ENCODE results near the gene SP3. TPM values are rescaled to one million over a fixed set of nuclear protein-coding genes. Genes with fewer than 3 reads are reported as not detected.

Gene SP3
- 10 to 100 TPM; 89.5 to 99.5 TPM for total RNA-seq

DNA sequence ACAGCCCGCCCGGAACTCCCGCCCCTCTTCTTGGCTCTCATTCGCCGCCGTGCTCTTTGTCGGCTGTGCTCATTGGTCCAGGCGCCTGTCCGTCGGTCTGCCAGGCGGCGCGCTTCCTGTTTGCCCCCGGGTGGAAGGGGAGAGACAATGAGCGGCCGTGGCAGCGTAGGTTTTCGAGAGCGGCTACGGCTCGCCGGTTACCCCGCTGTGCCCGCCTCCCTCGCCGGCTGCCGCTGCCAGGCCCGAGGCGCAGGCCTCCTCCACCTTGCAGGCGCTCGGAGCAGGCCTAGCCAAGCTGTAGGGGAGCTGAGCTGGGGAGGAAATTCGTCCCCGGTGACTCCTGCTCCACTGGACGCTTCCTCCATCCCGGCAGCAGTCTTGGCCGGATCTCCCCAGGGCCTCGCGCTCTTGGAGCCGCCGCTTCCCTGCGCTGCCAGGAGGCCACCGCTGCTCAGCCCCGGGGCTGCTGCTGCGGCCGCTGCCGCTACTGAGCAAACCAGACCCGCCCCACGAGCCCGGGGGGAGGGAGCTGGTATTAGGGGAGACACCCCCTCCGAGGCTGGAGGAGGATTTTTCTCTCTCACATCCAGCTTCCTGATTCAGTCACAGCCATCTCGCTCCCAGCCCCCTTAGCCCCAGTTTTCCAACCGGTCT lies at the start of gene SP3:
SP3 (minus strand) TSS at position 2 of the 654 bp plus-strand sequence. CDS start 202 bp downstream, outside the sequence.
- Mint-ChIP-seq H3K4me1 (ENCODE audit: low read depth in 2 of 2) (peaks cover 25 to 34% of the 10 kb centered on the region in 2 donors), H3K36me3 (peaks cover 15% of the 10 kb centered on the region), H3K27me3 (no peaks in the 10 kb centered on the region), H3K27ac (peak within 1 kb of the TSS; percentile 98 to 99), H3K4me3 (peak within 1 kb of the TSS; percentile 95), H3K9me3 (no peaks in the 10 kb centered on the region)
- peak; percentile 84 to 89 for ATAC-seq
- peak; percentile 98 for DNase-seq (ENCODE audit: low spot score)

DNA sequence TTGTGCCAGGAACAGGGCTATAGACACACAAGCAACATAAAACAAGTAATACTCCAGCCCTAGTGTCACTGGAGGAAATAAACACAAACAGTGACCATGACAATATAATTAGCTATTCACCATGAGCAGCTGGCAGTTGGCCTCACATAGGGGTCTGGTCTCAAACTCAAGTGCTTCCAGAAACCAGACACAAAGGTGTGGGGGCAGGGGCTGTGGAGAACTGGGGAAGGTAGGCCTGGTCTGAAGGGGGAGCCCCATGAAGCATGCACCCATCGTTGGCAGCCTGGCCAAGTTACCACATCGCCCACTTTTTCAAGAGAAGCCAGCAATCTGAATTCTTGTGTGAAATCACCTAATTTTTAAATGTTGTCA lies 49.5 kb upstream of the SP3 start:
- H3K4me1 Mint-ChIP-seq (ENCODE audit: low read depth in 2 of 2): peaks cover 8 to 12% of the 10 kb centered on the region in 2 donors
- H3K4me3 Mint-ChIP-seq: no peak overlapping the region
- ATAC-seq: no peak

DNA sequence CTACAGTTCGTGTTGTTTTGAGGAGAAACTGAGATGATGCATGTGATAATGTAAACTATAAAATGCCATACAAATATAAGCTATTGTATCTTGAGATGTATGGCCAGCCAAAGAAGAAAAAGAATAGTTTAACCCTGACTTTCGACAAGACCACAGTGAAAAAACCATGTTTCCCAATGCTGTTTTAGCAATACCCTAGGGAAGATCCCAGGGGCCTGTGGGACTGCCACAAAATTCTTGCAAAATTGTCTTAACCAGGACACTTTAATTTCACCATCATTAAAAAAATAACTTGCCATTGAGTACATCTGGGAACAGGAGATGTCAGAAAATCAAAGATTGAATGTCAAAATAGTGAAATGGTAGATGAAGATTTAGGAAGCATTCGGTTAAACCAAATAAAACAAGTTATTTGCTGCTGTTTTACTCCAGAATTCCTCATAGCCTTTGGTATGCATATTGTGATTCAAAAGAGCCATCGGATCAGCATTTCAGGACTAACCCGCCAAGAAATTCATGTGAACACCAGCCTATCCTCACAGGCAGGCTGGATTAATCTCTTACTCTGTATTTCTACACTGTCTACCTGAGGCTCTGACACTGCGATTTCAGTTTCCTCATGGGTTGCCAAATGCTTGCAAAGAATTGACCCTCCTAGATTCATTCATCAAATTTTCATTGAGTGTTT lies 49.0 kb upstream of the SP3 start:
- H3K4me1 Mint-ChIP-seq (ENCODE audit: low read depth in 2 of 2): peaks cover 8 to 12% of the 10 kb centered on the region in 2 donors
- peak overlapping the region; percentile 47 to 76 for H3K27ac Mint-ChIP-seq
- H3K9me3 Mint-ChIP-seq: no peaks in the 10 kb centered on the region
- H3K27me3 Mint-ChIP-seq: peaks cover 0 to 5% of the 10 kb centered on the region in 2 donors
- DNase-seq (ENCODE audit: low spot score): no peak
- H3K36me3 Mint-ChIP-seq: no peaks in the 10 kb centered on the region
- peak overlapping the region; percentile 71 for H3K4me3 Mint-ChIP-seq
- no peak for ATAC-seq

More for the DNA sequence above, 49.5 kb upstream of the SP3 start:
- no peaks in the 10 kb centered on the region for H3K36me3 Mint-ChIP-seq
- no peak for DNase-seq (ENCODE audit: low spot score)
- H3K27ac Mint-ChIP-seq: no peak overlapping the region
- peaks cover 0 to 5% of the 10 kb centered on the region in 2 donors for H3K27me3 Mint-ChIP-seq
- no peaks in the 10 kb centered on the region for H3K9me3 Mint-ChIP-seq

DNA sequence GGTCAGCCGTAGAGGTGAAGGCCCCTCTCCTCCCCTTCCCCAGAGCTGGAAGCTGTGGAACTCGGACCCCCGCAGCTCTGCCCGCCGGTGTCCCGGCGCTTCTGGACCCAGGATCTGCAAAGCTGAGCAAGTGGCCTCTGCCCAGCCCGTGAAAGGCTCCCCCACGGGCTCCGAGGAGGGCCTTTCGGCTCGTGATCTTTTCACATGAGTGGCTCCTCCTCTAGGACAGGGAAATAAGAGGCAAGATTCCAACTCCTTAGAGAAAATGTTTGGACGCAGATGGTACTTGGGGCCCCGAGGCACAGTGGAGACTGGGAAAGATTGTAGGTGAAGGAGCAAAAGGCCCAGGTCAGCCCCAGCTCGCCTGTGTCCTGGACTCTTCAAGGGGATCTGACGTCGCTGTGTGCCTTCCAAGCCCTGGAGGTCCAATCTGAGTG lies 48.2 kb upstream of the SP3 start:
- H3K9me3 Mint-ChIP-seq: no peaks in the 10 kb centered on the region
- H3K27me3 Mint-ChIP-seq: peaks cover 0 to under 1% of the 10 kb centered on the region in 2 donors
- H3K36me3 Mint-ChIP-seq: no peaks in the 10 kb centered on the region
- ATAC-seq (no peak), DNase-seq (ENCODE audit: low spot score) (no peak)
- H3K4me3 Mint-ChIP-seq: peak overlapping the region; percentile 71
- peak overlapping the region; percentile 47 to 76 for H3K27ac Mint-ChIP-seq
- H3K4me1 Mint-ChIP-seq (ENCODE audit: low read depth in 2 of 2): peaks cover 8 to 12% of the 10 kb centered on the region in 2 donors

DNA sequence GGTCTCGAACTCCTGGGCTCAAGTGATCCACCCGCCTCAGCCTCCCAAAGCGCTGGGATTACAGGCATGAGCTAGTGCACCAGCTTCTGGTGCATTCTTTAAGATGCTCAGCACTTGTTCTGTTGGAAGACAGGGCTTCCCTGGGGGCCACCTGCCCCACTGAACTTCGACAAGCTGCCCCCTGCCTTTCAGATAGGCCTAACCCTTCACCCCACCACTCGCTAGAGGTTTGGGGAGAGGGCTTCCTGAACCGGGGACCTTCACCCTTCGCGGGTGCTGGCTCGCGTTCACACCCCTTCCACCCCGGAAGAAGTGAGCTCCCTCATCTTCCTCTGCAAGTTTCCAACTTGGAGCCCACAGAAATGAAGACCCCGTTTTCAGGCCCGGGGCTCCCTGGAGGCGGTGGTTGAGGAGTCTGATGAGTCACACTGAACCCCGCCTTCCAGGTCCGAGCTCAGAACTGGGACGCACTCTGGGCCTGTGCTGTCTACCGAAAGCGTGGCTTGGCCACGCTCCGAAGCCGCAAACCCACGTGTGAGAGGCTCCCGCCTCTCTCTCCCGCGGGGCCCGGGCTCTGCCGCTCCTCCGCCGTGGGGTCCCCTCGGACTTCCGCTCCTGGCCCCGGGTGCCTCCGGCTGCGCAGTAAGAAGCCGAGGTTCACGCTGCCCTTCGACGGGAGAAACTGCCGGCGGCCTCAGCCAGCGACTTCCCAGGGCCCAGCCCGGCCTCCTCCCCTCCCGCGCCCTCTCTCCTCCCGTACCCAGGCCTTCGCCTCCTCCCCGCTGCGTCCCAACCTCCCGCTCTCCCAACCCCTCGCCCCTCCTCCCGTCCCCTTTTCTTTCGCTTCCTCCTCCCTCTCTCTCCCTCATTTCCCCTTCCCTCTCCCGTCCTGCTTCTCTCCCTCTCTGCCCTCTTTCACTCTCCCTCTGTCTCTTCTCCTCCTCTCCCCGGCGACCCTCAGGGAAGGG lies 47.5 kb upstream of the SP3 start:
- peak; percentile 63 for DNase-seq (ENCODE audit: low spot score)

DNA sequence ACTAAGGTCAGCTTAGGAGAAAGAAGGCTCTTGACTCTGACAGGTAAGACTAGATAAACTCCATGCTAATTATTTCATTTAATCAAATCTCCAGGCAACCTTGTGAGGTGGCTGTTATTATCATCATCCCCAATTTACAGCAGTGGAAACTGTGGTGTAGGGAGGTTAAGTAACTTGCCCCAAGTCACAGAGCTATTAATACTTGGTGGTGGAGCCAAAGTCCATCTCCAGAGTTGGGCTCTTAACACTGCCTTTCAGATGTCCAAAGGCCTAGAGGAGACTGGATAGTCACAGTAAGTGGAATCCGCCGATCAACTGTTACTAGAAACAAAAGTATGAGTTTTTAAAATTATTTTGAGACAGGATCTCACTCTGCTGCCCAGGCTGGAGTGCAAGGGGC lies 46.6 kb upstream of the SP3 start:
- DNase-seq (ENCODE audit: low spot score) (no peak), ATAC-seq (no peak)
- H3K4me1 Mint-ChIP-seq (ENCODE audit: low read depth in 2 of 2): peaks cover 8 to 15% of the 10 kb centered on the region in 2 donors
- H3K4me3 Mint-ChIP-seq: peak overlapping the region; percentile 21
- H3K36me3 Mint-ChIP-seq: no peaks in the 10 kb centered on the region
- no peaks in the 10 kb centered on the region for H3K27me3 Mint-ChIP-seq
- peak overlapping the region in 1 of 2 donors; percentile 46 for H3K27ac Mint-ChIP-seq
- H3K9me3 Mint-ChIP-seq: no peaks in the 10 kb centered on the region

More for the DNA sequence above, 47.5 kb upstream of the SP3 start:
- Mint-ChIP-seq H3K27me3 (no peaks in the 10 kb centered on the region), H3K36me3 (no peaks in the 10 kb centered on the region), H3K4me1 (ENCODE audit: low read depth in 2 of 2) (peaks cover 8 to 12% of the 10 kb centered on the region in 2 donors), H3K9me3 (no peaks in the 10 kb centered on the region), H3K27ac (peak overlapping the region; percentile 47 to 76), H3K4me3 (peak overlapping the region; percentile 71)
- peak; percentile 88 to 89 for ATAC-seq

DNA sequence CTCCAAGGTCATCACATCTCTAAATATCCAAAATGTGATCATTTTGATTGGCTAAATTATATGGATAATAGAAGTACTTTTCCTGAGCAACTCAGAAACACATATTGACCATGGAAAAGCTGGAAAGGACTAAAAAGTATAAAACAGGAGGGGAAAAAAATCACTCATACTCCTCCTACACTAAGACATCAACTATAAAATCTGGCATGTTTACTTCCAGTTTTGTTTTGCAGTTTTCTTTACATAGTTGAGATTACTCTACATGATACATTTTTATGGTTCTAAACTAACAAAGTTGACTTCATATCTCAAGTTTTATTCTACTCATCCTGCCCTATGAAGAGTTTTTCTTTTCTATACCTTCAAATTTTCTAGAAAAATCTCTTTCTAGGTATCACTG lies 46.0 kb upstream of the SP3 start:
- DNase-seq (ENCODE audit: low spot score): no peak
- Mint-ChIP-seq H3K4me1 (ENCODE audit: low read depth in 2 of 2) (peaks cover 8 to 15% of the 10 kb centered on the region in 2 donors), H3K36me3 (no peaks in the 10 kb centered on the region), H3K27me3 (no peaks in the 10 kb centered on the region), H3K4me3 (peak overlapping the region; percentile 21), H3K9me3 (no peaks in the 10 kb centered on the region), H3K27ac (peak overlapping the region in 1 of 2 donors; percentile 46)
- ATAC-seq: no peak

DNA sequence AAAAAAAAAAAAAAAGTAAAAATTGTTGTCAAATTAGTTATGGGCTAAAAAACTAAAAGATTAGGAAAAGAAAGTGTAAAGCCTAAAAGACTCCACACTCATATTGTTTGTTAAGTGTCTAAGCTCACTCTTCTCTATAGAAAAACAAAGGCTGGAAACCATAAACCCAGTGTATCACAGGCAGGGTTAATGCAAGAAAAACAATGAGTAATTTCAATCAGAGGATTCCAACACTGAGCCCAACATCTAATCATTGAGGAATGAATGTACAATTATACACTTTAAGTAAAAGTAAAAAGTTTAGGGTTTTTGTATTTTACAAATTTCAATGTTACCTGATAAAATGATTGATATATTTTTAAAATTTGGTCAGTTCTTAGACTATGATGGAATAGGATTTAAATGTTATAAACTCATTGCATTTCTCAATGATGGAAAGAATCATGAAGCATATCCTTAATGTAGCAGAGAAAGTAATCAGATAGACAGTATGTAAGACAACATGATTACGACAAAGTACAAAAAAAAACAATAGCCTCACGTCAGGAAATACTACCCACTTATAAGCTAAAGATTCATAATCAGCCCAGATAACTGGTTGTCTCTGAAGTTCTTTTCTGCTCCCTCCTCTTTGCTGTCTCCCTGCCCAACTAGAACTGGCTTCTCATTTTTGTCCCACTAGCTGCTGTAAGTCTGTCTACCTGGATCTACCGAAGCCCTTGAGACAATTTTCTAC lies 44.5 kb upstream of the SP3 start:
- Mint-ChIP-seq H3K4me1 (ENCODE audit: low read depth in 2 of 2) (peaks cover 12 to 15% of the 10 kb centered on the region in 2 donors), H3K36me3 (no peaks in the 10 kb centered on the region), H3K9me3 (no peaks in the 10 kb centered on the region), H3K4me3 (no peak overlapping the region), H3K27ac (no peak overlapping the region), H3K27me3 (peaks cover 0 to 2% of the 10 kb centered on the region in 2 donors)
- ATAC-seq (no peak), DNase-seq (ENCODE audit: low spot score) (no peak)

DNA sequence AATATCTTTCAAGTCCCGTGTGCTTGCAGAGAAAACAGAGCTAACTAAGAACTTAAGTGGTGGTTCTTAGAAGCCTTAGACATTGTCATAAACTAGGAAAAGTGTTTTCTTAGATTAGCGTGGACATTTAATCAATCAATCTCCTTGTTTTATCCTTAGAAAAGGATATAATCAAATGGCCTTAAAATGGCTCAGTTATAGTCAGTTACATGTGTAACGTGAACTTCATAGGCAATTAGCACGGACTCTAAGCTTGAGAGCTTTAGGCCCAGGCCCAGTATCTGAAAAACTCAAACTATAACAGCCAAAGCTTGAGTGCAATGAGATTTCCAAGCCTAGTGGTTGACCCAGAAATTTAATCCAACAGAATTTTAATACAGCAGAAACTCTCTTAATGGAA lies 43.5 kb upstream of the SP3 start:
- H3K9me3 Mint-ChIP-seq: no peaks in the 10 kb centered on the region
- no peak for ATAC-seq

DNA sequence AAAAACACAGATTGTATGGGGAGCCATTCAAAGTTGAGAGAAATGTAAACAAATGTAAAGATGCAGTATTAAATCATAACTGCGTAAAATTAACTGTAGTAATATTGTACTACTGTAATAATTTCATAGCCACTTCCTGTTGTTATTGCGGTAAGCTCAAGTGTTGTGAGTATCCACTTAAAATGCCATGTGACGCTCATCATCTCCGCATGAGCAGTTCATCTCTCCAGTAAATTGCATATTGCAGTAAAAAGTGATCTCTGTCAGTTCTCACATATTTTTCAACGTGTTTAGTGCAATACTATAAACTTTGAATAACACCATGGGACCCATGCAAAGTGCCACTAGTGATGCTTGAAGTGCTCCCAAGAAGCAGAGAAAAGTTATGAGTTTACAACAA lies 41.8 kb upstream of the SP3 start:
- no peak for ATAC-seq
- Mint-ChIP-seq H3K4me1 (ENCODE audit: low read depth in 2 of 2) (peaks cover 3 to 4% of the 10 kb centered on the region in 2 donors), H3K36me3 (no peaks in the 10 kb centered on the region)

More for the DNA sequence above, 43.5 kb upstream of the SP3 start:
- H3K4me3 Mint-ChIP-seq: no peak overlapping the region
- no peaks in the 10 kb centered on the region for H3K36me3 Mint-ChIP-seq
- no peak for DNase-seq (ENCODE audit: low spot score)
- H3K27me3 Mint-ChIP-seq: peaks cover 0 to 2% of the 10 kb centered on the region in 2 donors
- no peak overlapping the region for H3K27ac Mint-ChIP-seq
- H3K4me1 Mint-ChIP-seq (ENCODE audit: low read depth in 2 of 2): peaks cover 12 to 14% of the 10 kb centered on the region in 2 donors

DNA sequence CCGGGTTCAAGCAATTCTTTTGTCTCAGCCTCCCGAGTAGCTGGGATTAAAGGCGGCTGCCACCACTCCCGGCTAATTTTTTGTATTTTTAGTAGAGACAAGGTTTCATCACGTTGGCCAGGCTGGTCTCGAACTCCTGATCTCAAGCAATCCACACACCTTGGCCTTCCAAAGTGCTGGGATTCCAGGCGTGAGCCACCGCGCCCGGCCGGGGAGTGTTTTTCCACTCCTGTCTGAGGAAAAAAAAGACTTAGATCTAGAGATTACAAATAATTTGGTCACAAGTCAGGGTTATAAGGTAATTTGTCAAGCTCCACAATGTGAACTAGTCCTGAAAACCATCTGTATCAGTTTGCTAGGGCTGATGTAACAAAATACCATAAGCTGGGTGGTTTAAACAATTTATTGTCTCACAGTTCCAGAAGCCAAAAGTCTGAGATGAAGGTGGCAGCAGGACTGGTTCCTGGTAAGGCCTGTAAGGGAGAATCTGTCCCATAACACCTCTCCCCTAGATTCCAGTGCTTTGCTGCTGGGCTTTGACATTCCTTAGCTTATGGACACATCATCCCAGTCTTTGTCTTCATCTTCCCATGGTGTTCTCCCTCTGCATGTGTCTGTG lies 40.7 kb upstream of the SP3 start:
- Mint-ChIP-seq H3K27ac (no peak overlapping the region), H3K27me3 (peaks cover 0 to 4% of the 10 kb centered on the region in 2 donors), H3K9me3 (no peaks in the 10 kb centered on the region), H3K4me1 (ENCODE audit: low read depth in 2 of 2) (peaks cover 3 to 4% of the 10 kb centered on the region in 2 donors), H3K36me3 (no peaks in the 10 kb centered on the region), H3K4me3 (no peak overlapping the region)
- no peak for ATAC-seq
- DNase-seq (ENCODE audit: low spot score): no peak

More for the DNA sequence above, 41.8 kb upstream of the SP3 start:
- Mint-ChIP-seq H3K4me3 (no peak overlapping the region), H3K9me3 (no peaks in the 10 kb centered on the region), H3K27ac (no peak overlapping the region), H3K27me3 (peaks cover 0 to 4% of the 10 kb centered on the region in 2 donors)
- DNase-seq (ENCODE audit: low spot score): no peak

DNA sequence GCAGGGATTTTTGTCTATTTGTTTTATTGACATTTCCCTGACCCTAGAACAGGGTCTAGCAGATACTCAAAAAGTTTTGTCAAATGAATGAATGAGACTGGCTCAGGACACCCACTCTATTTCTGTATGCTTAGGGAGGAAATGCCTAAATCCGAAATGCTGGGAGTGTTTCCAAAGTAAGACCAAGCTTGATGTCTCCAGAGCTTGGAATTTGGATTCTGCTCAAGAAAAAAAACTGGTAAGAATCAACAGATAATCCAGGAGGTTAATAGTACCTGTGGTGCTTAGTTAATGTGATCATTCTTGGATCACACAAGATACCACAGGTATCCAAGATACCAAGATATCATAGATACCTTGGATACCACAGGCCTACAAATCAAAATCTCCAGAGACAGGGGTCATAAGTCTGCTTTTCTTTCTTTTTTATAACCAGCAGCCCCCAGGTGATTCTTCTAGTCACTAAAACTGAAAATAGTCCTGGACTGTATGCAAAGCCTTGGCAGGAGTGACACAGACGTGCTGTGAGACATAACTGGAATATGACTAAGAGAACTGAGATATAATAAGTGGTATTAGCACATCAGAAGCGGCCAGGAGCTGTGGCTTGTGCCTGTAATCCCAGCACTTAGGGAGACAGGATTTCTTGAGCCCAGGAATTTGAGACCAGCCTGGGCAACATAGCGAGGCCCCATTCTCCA lies 39.9 kb upstream of the SP3 start:
- Mint-ChIP-seq H3K27me3 (peaks cover 0 to 4% of the 10 kb centered on the region in 2 donors), H3K4me1 (ENCODE audit: low read depth in 2 of 2) (peaks cover 3 to 4% of the 10 kb centered on the region in 2 donors), H3K27ac (no peak overlapping the region), H3K9me3 (no peaks in the 10 kb centered on the region), H3K36me3 (no peaks in the 10 kb centered on the region), H3K4me3 (no peak overlapping the region)
- no peak for DNase-seq (ENCODE audit: low spot score)
- peak in 1 of 2 donors; percentile 61 for ATAC-seq

Data from natural killer cell treated with Interleukin-12 subunit alpha and Interleukin-12 subunit beta and Interleukin-15 and Interleukin-18, amount 100 ng/mL, for 72 hours (primary cell).